ENCODE measurements around the gene SLC25A21. TPM values are rescaled to one million over a fixed set of nuclear protein-coding genes. Genes with fewer than 3 reads are reported as not detected.

SLC25A21 gene
- total and polyA plus RNA-seq, 2 of the 13 experiments (the other 11 are each of a cell fraction or from before 2014, with no cell fraction given): 1.9 to 2.9 TPM

DNA sequence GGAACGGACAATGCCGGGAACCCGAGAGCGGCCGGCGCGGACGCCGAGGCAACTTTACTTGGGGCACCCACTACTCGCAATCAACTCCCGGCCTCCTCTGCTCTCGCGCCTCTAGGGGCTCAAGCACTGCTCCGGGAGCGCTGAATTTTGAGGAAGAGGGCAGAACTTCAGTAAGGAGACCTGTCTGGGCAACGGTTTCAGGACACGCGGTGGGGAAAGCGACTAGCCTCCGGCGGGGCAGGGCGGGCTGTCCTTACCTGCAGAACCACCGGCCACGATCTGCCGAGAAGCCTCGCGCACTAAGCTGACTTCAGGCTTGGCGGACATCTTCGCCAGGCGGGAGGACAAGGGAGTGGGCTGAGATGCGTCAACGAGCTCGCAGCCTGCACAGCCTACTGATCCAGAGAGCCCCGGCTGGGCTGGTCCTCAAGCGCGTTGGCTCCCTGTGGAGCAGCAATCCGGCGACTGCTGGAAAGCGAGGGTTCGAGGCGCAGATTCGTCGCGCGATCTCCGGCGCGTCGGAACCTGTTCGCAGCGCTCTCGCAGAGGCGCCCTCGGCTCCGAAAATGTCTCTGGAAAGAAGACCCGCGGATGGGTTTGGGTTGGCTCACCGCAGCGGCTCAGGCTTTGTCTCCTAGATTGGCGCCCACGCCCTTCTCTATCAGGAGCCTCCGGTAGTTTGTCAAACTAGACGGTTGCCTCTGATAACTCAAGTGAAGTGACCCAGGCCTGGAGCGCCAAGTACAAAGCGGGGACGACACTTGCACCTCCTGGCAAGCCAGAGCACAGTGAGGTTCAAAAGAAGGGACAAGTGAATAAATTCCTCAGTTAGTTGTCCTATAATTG is at the start of gene SLC25A21 (continued):
- TF ChIP-seq, protein P1, sequence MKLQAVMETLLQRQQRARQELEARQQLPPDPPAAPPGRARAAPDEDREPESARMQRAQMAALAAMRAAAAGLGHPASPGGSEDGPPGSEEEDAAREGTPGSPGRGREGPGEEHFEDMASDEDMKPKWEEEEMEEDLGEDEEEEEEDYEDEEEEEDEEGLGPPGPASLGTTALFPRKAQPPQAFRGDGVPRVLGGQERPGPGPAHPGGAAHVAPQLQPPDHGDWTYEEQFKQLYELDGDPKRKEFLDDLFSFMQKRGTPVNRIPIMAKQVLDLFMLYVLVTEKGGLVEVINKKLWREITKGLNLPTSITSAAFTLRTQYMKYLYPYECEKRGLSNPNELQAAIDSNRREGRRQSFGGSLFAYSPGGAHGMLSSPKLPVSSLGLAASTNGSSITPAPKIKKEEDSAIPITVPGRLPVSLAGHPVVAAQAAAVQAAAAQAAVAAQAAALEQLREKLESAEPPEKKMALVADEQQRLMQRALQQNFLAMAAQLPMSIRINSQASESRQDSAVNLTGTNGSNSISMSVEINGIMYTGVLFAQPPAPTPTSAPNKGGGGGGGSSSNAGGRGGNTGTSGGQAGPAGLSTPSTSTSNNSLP (IDR thresholded peaks at IDR 0.05; ENCODE audit: low read depth, low read length): no peak
- TF ChIP-seq MIER3 (CRISPR knock-in tag; IDR thresholded peaks at IDR 0.05; ENCODE audit: borderline replicate concordance) (peak; percentile 90; the same call in 1 of the 2 replicates), MBD4 (IDR thresholded peaks at IDR 0.05; ENCODE audit: borderline replicate concordance, low read length) (no peak), ZNF816 (CRISPR knock-in tag; IDR thresholded peaks at IDR 0.05; ENCODE audit: borderline replicate concordance) (peak; percentile 99; the same call in 1 of the 2 replicates), ELF4 (CRISPR knock-in tag; IDR thresholded peaks at IDR 0.05; ENCODE audit: borderline replicate concordance) (peak; percentile 79), AKAP8 (CRISPR knock-in tag; IDR thresholded peaks at IDR 0.05) (0 out of 2 replicates have a peak, but pooled peaks have one; percentile 34), ZNF12 (CRISPR knock-in tag; IDR thresholded peaks at IDR 0.05) (peak; percentile 83), MED1 (CRISPR knock-in tag; IDR thresholded peaks at IDR 0.05) (peak; percentile 88), ZNF30 (CRISPR knock-in tag; IDR thresholded peaks at IDR 0.05) (peak; percentile 95), EED (CRISPR knock-in tag; IDR thresholded peaks at IDR 0.05) (peak; percentile 99), HNRNPUL1 (IDR thresholded peaks at IDR 0.05; ENCODE audit: low read depth, low read length) (no peak), AGO1 (IDR thresholded peaks at IDR 0.05; ENCODE audit: low read depth, low read length, poor library complexity, severe bottlenecking) (peak; percentile 92), DR1 (CRISPR knock-in tag; IDR thresholded peaks at IDR 0.05) (peak; percentile 84; the same call in 1 of the 2 replicates), SIX1 (CRISPR knock-in tag; IDR thresholded peaks at IDR 0.05; ENCODE audit: borderline replicate concordance) (peak; percentile 78), ZNF672 (CRISPR knock-in tag; IDR thresholded peaks at IDR 0.05) (no peak; the same call in 1 of the 2 replicates), KDM2A (CRISPR knock-in tag; IDR thresholded peaks at IDR 0.05; ENCODE audit: borderline replicate concordance, low read depth) (peak; percentile 98), JARID2 (CRISPR knock-in tag; IDR thresholded peaks at IDR 0.05; ENCODE audit: insufficient replicate concordance) (peak; percentile 54), SP140L (CRISPR knock-in tag; IDR thresholded peaks at IDR 0.05; ENCODE audit: borderline replicate concordance) (peak; percentile 97; the same call in 1 of the 2 replicates), ZSCAN30 (CRISPR knock-in tag; IDR thresholded peaks at IDR 0.05) (peak; percentile 51; the same call in 1 of the 2 replicates)
- TF ChIP-seq, protein P2, sequence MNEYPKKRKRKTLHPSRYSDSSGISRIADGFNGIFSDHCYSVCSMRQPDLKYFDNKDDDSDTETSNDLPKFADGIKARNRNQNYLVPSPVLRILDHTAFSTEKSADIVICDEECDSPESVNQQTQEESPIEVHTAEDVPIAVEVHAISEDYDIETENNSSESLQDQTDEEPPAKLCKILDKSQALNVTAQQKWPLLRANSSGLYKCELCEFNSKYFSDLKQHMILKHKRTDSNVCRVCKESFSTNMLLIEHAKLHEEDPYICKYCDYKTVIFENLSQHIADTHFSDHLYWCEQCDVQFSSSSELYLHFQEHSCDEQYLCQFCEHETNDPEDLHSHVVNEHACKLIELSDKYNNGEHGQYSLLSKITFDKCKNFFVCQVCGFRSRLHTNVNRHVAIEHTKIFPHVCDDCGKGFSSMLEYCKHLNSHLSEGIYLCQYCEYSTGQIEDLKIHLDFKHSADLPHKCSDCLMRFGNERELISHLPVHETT (CRISPR knock-in tag; conservative IDR thresholded peaks at IDR 0.05): peak; percentile 94
- TF ChIP-seq, protein P3, sequence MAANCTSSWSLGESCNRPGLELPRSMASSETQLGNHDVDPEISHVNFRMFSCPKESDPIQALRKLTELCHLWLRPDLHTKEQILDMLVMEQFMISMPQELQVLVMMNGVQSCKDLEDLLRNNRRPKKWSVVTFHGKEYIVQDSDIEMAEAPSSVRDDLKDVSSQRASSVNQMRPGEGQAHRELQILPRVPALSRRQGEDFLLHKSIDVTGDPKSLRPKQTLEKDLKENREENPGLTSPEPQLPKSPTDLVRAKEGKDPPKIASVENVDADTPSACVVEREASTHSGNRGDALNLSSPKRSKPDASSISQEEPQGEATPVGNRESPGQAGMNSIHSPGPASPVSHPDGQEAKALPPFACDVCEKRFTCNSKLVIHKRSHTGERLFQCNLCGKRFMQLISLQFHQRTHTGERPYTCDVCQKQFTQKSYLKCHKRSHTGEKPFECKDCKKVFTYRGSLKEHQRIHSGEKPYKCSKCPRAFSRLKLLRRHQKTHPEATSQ (CRISPR knock-in tag; IDR thresholded peaks at IDR 0.05; ENCODE audit: borderline replicate concordance): peak; percentile 99
- TF ChIP-seq, protein P4, sequence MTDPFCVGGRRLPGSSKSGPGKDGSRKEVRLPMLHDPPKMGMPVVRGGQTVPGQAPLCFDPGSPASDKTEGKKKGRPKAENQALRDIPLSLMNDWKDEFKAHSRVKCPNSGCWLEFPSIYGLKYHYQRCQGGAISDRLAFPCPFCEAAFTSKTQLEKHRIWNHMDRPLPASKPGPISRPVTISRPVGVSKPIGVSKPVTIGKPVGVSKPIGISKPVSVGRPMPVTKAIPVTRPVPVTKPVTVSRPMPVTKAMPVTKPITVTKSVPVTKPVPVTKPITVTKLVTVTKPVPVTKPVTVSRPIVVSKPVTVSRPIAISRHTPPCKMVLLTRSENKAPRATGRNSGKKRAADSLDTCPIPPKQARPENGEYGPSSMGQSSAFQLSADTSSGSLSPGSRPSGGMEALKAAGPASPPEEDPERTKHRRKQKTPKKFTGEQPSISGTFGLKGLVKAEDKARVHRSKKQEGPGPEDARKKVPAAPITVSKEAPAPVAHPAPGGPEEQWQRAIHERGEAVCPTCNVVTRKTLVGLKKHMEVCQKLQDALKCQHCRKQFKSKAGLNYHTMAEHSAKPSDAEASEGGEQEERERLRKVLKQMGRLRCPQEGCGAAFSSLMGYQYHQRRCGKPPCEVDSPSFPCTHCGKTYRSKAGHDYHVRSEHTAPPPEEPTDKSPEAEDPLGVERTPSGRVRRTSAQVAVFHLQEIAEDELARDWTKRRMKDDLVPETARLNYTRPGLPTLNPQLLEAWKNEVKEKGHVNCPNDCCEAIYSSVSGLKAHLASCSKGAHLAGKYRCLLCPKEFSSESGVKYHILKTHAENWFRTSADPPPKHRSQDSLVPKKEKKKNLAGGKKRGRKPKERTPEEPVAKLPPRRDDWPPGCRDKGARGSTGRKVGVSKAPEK (CRISPR knock-in tag; IDR thresholded peaks at IDR 0.05; ENCODE audit: borderline replicate concordance): peak; percentile 96
